ENCODE data around the gene KRTAP10-9. TPM values are rescaled to one million over a fixed set of nuclear protein-coding genes. Genes with fewer than 3 reads are reported as not detected.
"Not testable (repeated sequence)": the region's sequence is repeated elsewhere in the genome, so short reads cannot be mapped to it uniquely, and the experiment has no call there.

The KRTAP10-9 gene
- total RNA-seq, 1 donor from 2014 or later = not detected

- H3K4me3 Mint-ChIP-seq; H3K9me3 Mint-ChIP-seq; H3K36me3 Mint-ChIP-seq (ENCODE audit: low read depth); H3K4me1 Mint-ChIP-seq (ENCODE audit: low read depth); DNase-seq (ENCODE audit: low spot score); H3K27ac Mint-ChIP-seq: not testable (repeated sequence)
- H3K27me3 Mint-ChIP-seq (ENCODE audit: insufficient read depth) = peaks cover 12% of the 10 kb centered on the region
- intact Hi-C loops (cut with micrococcal nuclease) = loop anchor here (2.0 kb wide), 1 partner anchor 28 kb away; the partner anchor contains the start of gene KRTAP10-4
Observed at GRCh38 chr21:44600118-44600978, 26.5 kb upstream of the KRTAP10-9 start, which contains the start of gene KRTAP10-7. KRTAP10-7 (plus strand) TSS chr21:44600597; CDS start chr21:44600622, 25 bp downstream.

GRCh38 chr21:44601091-44601490 lies 25.8 kb upstream of the KRTAP10-9 start:
- peaks cover 12% of the 10 kb centered on the region for H3K27me3 Mint-ChIP-seq (ENCODE audit: insufficient read depth)
- H3K27ac Mint-ChIP-seq; H3K36me3 Mint-ChIP-seq (ENCODE audit: low read depth); H3K4me3 Mint-ChIP-seq; H3K9me3 Mint-ChIP-seq; DNase-seq (ENCODE audit: low spot score); H3K4me1 Mint-ChIP-seq (ENCODE audit: low read depth): not testable (repeated sequence)
- intact Hi-C loops (cut with micrococcal nuclease) = loop anchor here (2.0 kb wide), 1 partner anchor 28 kb away; the partner anchor contains the start of gene KRTAP10-4

GRCh38 chr21:44601596-44602462 lies 25.1 kb upstream of the KRTAP10-9 start:
- Mint-ChIP-seq H3K27me3 (ENCODE audit: insufficient read depth) (peaks cover 15% of the 10 kb centered on the region), H3K36me3 (ENCODE audit: low read depth) (no peaks in the 10 kb centered on the region), H3K4me3 (no peak overlapping the region), H3K9me3 (peaks cover 7% of the 10 kb centered on the region), H3K27ac (no peak overlapping the region), H3K4me1 (ENCODE audit: low read depth) (no peaks in the 10 kb centered on the region)
- intact Hi-C loops (cut with micrococcal nuclease) = loop anchor here (2.0 kb wide), 1 partner anchor 29 kb away; the partner anchor contains the start of gene KRTAP10-4
- no peak for DNase-seq (ENCODE audit: low spot score)

- H3K4me3 Mint-ChIP-seq = no peak overlapping the region
- H3K27me3 Mint-ChIP-seq (ENCODE audit: insufficient read depth) = peaks cover 16% of the 10 kb centered on the region
- no peak overlapping the region for H3K27ac Mint-ChIP-seq
- intact Hi-C loops (cut with micrococcal nuclease) = no loop called here
- no peaks in the 10 kb centered on the region for H3K36me3 Mint-ChIP-seq (ENCODE audit: low read depth)
- H3K4me1 Mint-ChIP-seq (ENCODE audit: low read depth) = no peaks in the 10 kb centered on the region
- peaks cover 10% of the 10 kb centered on the region for H3K9me3 Mint-ChIP-seq
- no peak for DNase-seq (ENCODE audit: low spot score)
Observed at GRCh38 chr21:44602463-44602850, 24.4 kb upstream of the KRTAP10-9 start.

GRCh38 chr21:44603109-44603875 lies 23.6 kb upstream of the KRTAP10-9 start:
- no peak for DNase-seq (ENCODE audit: low spot score)
- Mint-ChIP-seq H3K27ac (no peak overlapping the region), H3K4me3 (no peak overlapping the region), H3K9me3 (peaks cover 13% of the 10 kb centered on the region), H3K27me3 (ENCODE audit: insufficient read depth) (peaks cover 15% of the 10 kb centered on the region), H3K36me3 (ENCODE audit: low read depth) (no peaks in the 10 kb centered on the region), H3K4me1 (ENCODE audit: low read depth) (no peaks in the 10 kb centered on the region)
- intact Hi-C loops (cut with micrococcal nuclease) = no loop called here

DNA sequence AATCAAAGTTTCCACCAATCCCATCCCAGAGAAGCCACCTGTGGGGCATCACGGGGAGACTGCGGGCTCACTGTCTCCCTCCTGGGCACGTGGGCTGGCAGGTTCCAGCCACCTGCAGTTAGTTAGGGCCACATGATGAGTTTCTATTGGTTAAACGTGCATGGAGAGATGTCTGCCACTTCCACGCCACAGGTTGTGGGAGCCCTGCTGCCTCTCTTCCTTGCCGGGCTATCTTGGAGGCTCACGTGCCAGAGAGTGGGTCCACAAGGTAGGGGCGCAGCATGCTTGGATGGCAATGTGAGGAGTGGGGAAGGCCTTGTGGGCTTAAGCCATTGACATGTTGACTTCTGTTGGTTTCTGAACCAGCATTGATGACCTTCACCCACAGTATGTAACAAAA lies 23.0 kb upstream of the KRTAP10-9 start:
- Mint-ChIP-seq H3K27ac (no peak overlapping the region), H3K4me3 (no peak overlapping the region), H3K4me1 (ENCODE audit: low read depth) (no peaks in the 10 kb centered on the region), H3K36me3 (ENCODE audit: low read depth) (no peaks in the 10 kb centered on the region), H3K9me3 (peaks cover 15% of the 10 kb centered on the region), H3K27me3 (ENCODE audit: insufficient read depth) (peaks cover 14% of the 10 kb centered on the region)
- no peak for DNase-seq (ENCODE audit: low spot score)
- intact Hi-C loops (cut with micrococcal nuclease) = no loop called here

DNA sequence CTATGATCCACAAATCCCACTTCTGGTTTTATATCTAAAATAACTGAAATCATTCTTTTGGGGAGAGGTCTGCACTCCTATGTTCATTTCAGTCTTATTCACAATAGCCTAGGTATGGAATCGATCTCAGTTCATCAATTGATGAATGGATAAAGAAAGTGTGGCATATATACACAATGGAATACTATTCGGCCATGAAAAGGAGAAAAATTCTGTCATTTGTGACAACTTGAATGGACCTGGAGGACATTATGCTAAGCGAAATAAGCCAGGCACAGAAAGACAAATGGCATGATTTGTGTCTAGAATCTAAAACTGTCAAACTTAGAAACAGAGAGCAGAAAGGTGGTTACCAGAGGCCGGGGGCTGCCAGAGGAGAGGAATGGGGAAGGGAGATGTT lies 20.4 kb upstream of the KRTAP10-9 start:
- no peak overlapping the region for H3K4me3 Mint-ChIP-seq
- H3K4me1 Mint-ChIP-seq (ENCODE audit: low read depth) = no peaks in the 10 kb centered on the region
- H3K36me3 Mint-ChIP-seq (ENCODE audit: low read depth) = peaks cover 3% of the 10 kb centered on the region
- H3K27ac Mint-ChIP-seq = no peak overlapping the region
- H3K9me3 Mint-ChIP-seq = peaks cover 41% of the 10 kb centered on the region
- intact Hi-C loops (cut with micrococcal nuclease) = no loop called here
- peaks cover 16% of the 10 kb centered on the region for H3K27me3 Mint-ChIP-seq (ENCODE audit: insufficient read depth)
- no peak for DNase-seq (ENCODE audit: low spot score)

DNA sequence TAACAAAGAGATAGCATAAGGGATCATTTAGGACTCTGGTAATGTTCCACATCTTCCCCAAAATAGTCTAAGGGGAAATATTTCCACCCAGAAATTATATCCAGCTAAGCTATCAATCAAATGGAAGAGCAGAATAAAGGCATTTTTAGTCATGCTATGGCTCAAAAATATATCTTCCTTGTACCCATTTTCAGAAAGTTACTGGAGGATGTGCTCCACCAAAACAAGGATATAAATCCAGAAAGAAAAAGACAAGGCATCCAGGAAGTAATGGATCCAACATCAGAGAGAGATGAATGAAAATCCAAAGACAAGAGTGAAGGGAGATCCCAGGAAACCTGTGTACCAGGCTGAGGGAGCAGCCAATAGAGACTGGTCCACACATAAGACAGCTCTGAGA lies 17.7 kb upstream of the KRTAP10-9 start:
- H3K4me1 Mint-ChIP-seq (ENCODE audit: low read depth) = no peaks in the 10 kb centered on the region
- peaks cover 14% of the 10 kb centered on the region for H3K27me3 Mint-ChIP-seq (ENCODE audit: insufficient read depth)
- no peak for DNase-seq (ENCODE audit: low spot score)
- H3K9me3 Mint-ChIP-seq = peaks cover 42% of the 10 kb centered on the region
- no peak overlapping the region for H3K4me3 Mint-ChIP-seq
- intact Hi-C loops (cut with micrococcal nuclease) = no loop called here
- peaks cover 5% of the 10 kb centered on the region for H3K36me3 Mint-ChIP-seq (ENCODE audit: low read depth)
- H3K27ac Mint-ChIP-seq = no peak overlapping the region

DNA sequence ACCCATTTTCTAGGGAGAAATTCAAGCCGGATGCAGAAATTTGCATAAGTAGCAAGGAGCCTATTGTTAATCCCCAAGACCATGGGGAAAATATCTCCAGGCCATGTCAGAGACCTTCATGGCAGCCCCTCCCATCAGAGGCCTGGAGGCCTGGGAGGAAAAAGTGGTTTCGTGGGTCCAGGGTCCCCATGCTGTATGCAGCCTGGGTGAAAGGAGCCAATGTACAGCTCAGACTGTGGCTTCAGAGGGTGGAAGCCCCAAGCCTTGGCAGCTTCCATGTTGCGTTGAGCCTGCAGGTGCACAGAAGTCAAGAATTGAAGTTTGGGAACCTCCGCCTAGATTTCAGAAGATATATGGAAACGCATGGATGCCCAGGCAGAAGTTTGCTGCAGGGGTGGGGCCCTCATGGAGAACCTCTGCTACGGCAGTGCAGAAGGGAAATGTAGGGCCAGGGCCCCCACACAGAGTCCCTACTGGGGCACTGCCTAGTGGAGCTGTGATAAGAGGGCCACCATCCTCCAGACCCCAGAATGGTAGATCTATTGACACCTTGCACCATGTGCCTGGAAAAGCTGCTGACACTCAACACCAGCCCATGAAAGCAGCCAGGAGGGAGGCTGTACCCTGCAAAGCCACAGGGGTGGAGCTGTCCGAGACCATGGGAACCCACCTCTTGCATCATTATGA lies 16.6 kb upstream of the KRTAP10-9 start:
- intact Hi-C loops (cut with micrococcal nuclease); H3K27ac Mint-ChIP-seq; H3K4me1 Mint-ChIP-seq (ENCODE audit: low read depth); DNase-seq (ENCODE audit: low spot score); H3K4me3 Mint-ChIP-seq; H3K36me3 Mint-ChIP-seq (ENCODE audit: low read depth): not testable (repeated sequence)
- peaks cover 41% of the 10 kb centered on the region for H3K9me3 Mint-ChIP-seq
- H3K27me3 Mint-ChIP-seq (ENCODE audit: insufficient read depth) = peaks cover 10% of the 10 kb centered on the region

GRCh38 chr21:44611551-44611950 lies 15.3 kb upstream of the KRTAP10-9 start:
- intact Hi-C loops (cut with micrococcal nuclease) = no loop called here
- Mint-ChIP-seq H3K4me1 (ENCODE audit: low read depth) (peaks cover 8% of the 10 kb centered on the region), H3K36me3 (ENCODE audit: low read depth) (peaks cover 5% of the 10 kb centered on the region), H3K9me3 (peaks cover 41% of the 10 kb centered on the region), H3K27me3 (ENCODE audit: insufficient read depth) (peaks cover 10% of the 10 kb centered on the region), H3K4me3 (no peak overlapping the region), H3K27ac (no peak overlapping the region)
- no peak for DNase-seq (ENCODE audit: low spot score)

DNA sequence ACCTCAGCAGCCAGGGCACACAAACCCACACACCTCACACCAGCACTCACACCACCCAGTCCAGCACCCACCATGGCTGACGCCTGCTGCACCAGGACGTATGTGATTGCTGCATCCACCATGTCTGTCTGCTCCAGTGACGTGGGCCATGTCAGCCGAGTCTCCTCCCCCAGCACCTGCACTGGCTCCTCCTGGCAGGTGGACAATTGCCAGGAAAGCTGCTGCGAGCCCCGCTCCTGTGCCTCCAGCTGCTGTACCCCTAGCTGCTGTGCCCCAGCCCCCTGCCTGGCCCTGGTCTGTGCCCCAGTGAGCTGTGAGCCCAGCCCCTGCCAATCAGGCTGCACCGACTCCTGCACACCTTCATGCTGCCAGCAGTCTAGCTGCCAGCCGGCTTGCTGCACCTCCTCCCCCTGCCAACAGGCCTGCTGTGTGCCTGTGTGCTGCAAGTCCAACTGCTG lies 14.8 kb upstream of the KRTAP10-9 start, which contains the start of gene KRTAP10-8:
Gene KRTAP10-8 (plus strand): TSS at position 51 of the 458 bp plus-strand sequence. CDS start 22 bp downstream, at position 73.
- H3K9me3 Mint-ChIP-seq = peaks cover 41% of the 10 kb centered on the region

More for the DNA sequence above, 14.8 kb upstream of the KRTAP10-9 start, which contains the start of gene KRTAP10-8:
- Mint-ChIP-seq H3K27ac (no peak within 1 kb of the TSS), H3K27me3 (ENCODE audit: insufficient read depth) (peaks cover 6% of the 10 kb centered on the region), H3K4me3 (no peak within 1 kb of the TSS), H3K36me3 (ENCODE audit: low read depth) (peaks cover 5% of the 10 kb centered on the region), H3K4me1 (ENCODE audit: low read depth) (peaks cover 8% of the 10 kb centered on the region)
- DNase-seq (ENCODE audit: low spot score) = no peak
- intact Hi-C loops (cut with micrococcal nuclease) = no loop called here

Measured in activated T-helper 1 cell treated with anti-CD3 and anti-CD28 coated beads, Interleukin-12 subunit alpha, Interleukin-12 subunit beta, Interleukin-2, Interleukin-4 antibody, amounts not matched to agents 30 ng/mL and 10 ng/mL and 1 ng/mL, durations not matched to agents 14 hours and 24 hours and 36 hours (primary cell).